ENCODE results near the gene AMOT. TPM values are rescaled to one million over a fixed set of nuclear protein-coding genes. Genes with fewer than 3 reads are reported as not detected.

AMOT gene
- total RNA-seq, 6 experiments from 2014 or later, result 0.02 to 0.50 (median 0.09) TPM

DNA sequence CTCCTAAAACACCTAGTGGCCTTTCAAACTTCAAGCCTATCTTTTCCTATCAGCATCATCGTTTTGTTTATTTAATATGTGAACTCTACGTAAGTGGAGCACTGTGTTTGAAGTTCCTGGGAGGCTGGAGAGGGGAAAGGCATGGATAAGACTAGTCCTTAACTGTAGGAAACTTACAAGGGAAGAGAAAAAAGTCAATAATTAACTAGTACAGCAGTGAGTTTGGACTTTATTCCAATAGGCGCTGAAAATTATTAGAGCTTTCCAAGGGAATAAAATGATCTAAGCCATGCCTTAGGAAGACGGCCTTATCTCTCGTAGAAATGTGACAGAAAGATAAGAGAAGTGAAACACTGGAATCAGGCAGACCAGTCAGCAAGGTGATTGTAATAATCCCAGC lies 55.3 kb downstream of the AMOT start:
- no peak for TF ChIP-seq CTCF (IDR thresholded peaks at IDR 0.05)
- no peak for DNase-seq

GRCh38 chrX:112784692-112785091 lies 55.9 kb downstream of the AMOT start:
- TF ChIP-seq CTCF (IDR thresholded peaks at IDR 0.05), result no peak
- H3K4me1 Mint-ChIP-seq (ENCODE audit: low read depth), result no peaks in the 10 kb centered on the region
- no peaks in the 10 kb centered on the region for H3K36me3 Mint-ChIP-seq (ENCODE audit: low read depth)
- H3K9me3 Mint-ChIP-seq, result peaks cover 15% of the 10 kb centered on the region
- no peak overlapping the region for H3K27ac Mint-ChIP-seq
- no peak for DNase-seq
- H3K4me3 Mint-ChIP-seq, result no peak overlapping the region
- no peaks in the 10 kb centered on the region for H3K27me3 Mint-ChIP-seq (ENCODE audit: insufficient read depth)

More for the DNA sequence above, 55.3 kb downstream of the AMOT start:
- H3K27ac Mint-ChIP-seq, result no peak overlapping the region
- peaks cover 15% of the 10 kb centered on the region for H3K9me3 Mint-ChIP-seq
- no peaks in the 10 kb centered on the region for H3K4me1 Mint-ChIP-seq (ENCODE audit: low read depth)
- no peak overlapping the region for H3K4me3 Mint-ChIP-seq
- H3K27me3 Mint-ChIP-seq (ENCODE audit: insufficient read depth), result no peaks in the 10 kb centered on the region
- no peaks in the 10 kb centered on the region for H3K36me3 Mint-ChIP-seq (ENCODE audit: low read depth)

DNA sequence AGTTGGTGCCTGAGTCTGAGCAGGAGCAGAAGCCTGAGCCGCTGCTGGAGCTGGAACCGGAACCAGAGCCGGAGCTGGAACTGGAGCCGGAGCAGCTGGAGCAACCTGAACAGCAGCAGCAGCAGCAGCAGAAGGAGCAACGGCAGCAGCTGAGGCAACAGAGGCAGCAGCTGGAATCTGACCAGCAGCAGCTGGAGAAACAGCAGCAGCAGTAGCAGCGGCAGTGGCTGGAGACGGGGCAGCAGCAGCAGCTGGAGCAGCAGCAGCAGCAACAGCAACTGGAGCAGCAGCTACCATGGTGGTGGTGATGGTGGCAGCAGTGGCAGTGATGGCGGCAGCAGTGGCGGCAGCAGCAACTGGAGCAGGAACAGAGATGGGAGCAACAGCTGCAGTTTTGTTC lies 61.5 kb downstream of the AMOT start:
- DNase-seq, result no peak
- no peaks in the 10 kb centered on the region for H3K4me1 Mint-ChIP-seq (ENCODE audit: low read depth)
- H3K4me3 Mint-ChIP-seq, result no peak overlapping the region
- no peaks in the 10 kb centered on the region for H3K27me3 Mint-ChIP-seq (ENCODE audit: insufficient read depth)
- TF ChIP-seq CTCF (IDR thresholded peaks at IDR 0.05), result no peak
- H3K9me3 Mint-ChIP-seq, result peaks cover 10% of the 10 kb centered on the region
- no peaks in the 10 kb centered on the region for H3K36me3 Mint-ChIP-seq (ENCODE audit: low read depth)
- H3K27ac Mint-ChIP-seq, result no peak overlapping the region

GRCh38 chrX:112774651-112775293 lies 65.9 kb downstream of the AMOT start:
- no peaks in the 10 kb centered on the region for H3K36me3 Mint-ChIP-seq (ENCODE audit: low read depth)
- no peak overlapping the region for H3K27ac Mint-ChIP-seq
- H3K4me3 Mint-ChIP-seq, result no peak overlapping the region
- H3K9me3 Mint-ChIP-seq, result peaks cover 12% of the 10 kb centered on the region
- no peak for DNase-seq
- no peak for TF ChIP-seq CTCF (IDR thresholded peaks at IDR 0.05)
- H3K27me3 Mint-ChIP-seq (ENCODE audit: insufficient read depth), result no peaks in the 10 kb centered on the region
- H3K4me1 Mint-ChIP-seq (ENCODE audit: low read depth), result no peaks in the 10 kb centered on the region

GRCh38 chrX:112774142-112774541 lies 66.5 kb downstream of the AMOT start:
- no peaks in the 10 kb centered on the region for H3K36me3 Mint-ChIP-seq (ENCODE audit: low read depth)

More at GRCh38 chrX:112774142-112774541, 66.5 kb downstream of the AMOT start:
- no peak for DNase-seq
- no peak for TF ChIP-seq CTCF (IDR thresholded peaks at IDR 0.05)
- H3K27me3 Mint-ChIP-seq (ENCODE audit: insufficient read depth), result no peaks in the 10 kb centered on the region
- H3K27ac Mint-ChIP-seq, result no peak overlapping the region
- H3K4me1 Mint-ChIP-seq (ENCODE audit: low read depth), result no peaks in the 10 kb centered on the region
- peaks cover 12% of the 10 kb centered on the region for H3K9me3 Mint-ChIP-seq
- H3K4me3 Mint-ChIP-seq, result no peak overlapping the region

Measured in HFFc6 (cell line).